GM12878 (cell line): ENCODE measurements around the gene BICD1. TPM values are rescaled to one million over a fixed set of nuclear protein-coding genes. Genes with fewer than 3 reads are reported as not detected.

Source experiments
- ATAC-seq: fragments of 200-7000 bp; cut with Tn5 transposase; 3 replicates; pipeline ENCODE4 v1.9.1; 2020; ENCODE audit warnings: mild to moderate bottlenecking, moderate library complexity
- BruUV-seq: library from RNA; stranded (reverse); fragments of 400-500 nt; replicated peaks from 2 replicates; lab custom pipeline; 2021; lab: Mats Ljungman, UMichigan
- CTCF ChIA-PET: fragments of 300-600 bp; sonication (Branson Sonifier 250); formaldehyde crosslinking; extraction: SDS; loops from one replicate; lab custom pipeline; 2021; ENCODE audit warnings: inconsistent platforms; lab: Yijun Ruan, JAX
- POLR2A ChIA-PET: fragments of 350-600 bp; formaldehyde crosslinking; extraction: SDS; loops from one replicate; lab custom pipeline; 2021; ENCODE audit warnings: inconsistent platforms; lab: Charles Lee
- RAD21 ChIA-PET: fragments of 300-600 bp; sonication (Branson Sonifier 250); formaldehyde crosslinking; loops from one replicate; lab custom pipeline; 2023; ENCODE audit warnings: antibody characterized with exemption; ENCODE audit not compliant: unreplicated experiment; lab: Charles Lee
- SMC1A ChIA-PET: fragments of 300-600 bp; sonication (Branson Sonifier 250); formaldehyde crosslinking; loops from one replicate; lab custom pipeline; 2023; ENCODE audit not compliant: unreplicated experiment, uncharacterized antibody; lab: Charles Lee
- DNase-seq: peaks from one replicate; pipeline ENCODE4 v3.0.0-alpha.2; 2011; ENCODE audit warnings: low read depth, low spot score
- FAIRE-seq: peaks from 3 replicates; lab custom pipeline; 2011; peaks lifted over from hg19 to GRCh38; lab: Jason Lieb, UNC
- H2AFZ ChIP-seq: 2 replicates; pipeline ENCODE4 v1.6.0; 2011; ENCODE audit warnings: low read depth, low read length, control low read depth; ENCODE audit not compliant: control insufficient read depth
- H3K27ac ChIP-seq: 2 replicates; pipeline ENCODE4 v1.5.1; 2011; ENCODE audit warnings: control low read depth; ENCODE audit not compliant: control insufficient read depth, insufficient read depth
- H3K27me3 ChIP-seq, 2 experiments: replicated peaks in 1 of 2; 2 replicates each; pipeline versions ENCODE4 v1.6.0 to v1.6.1; 2011; ENCODE audit warnings: low read length in 1 of 2; ENCODE audit not compliant: control insufficient read depth in 2 of 2, insufficient read depth in 2 of 2
- H3K36me3 ChIP-seq, 2 experiments: 2 replicates each; pipeline ENCODE4 v1.5.1; 2011; ENCODE audit warnings: low read length in 1 of 2; ENCODE audit not compliant: control insufficient read depth in 2 of 2, insufficient read depth in 2 of 2
- H3K4me1 ChIP-seq: 2 replicates; pipeline ENCODE4 v1.6.1; 2011; ENCODE audit warnings: mild to moderate bottlenecking, low read length, moderate library complexity, mixed read lengths; ENCODE audit not compliant: control insufficient read depth, insufficient read depth
- H3K4me2 ChIP-seq: 2 replicates; pipeline ENCODE4 v1.6.0; 2011; ENCODE audit warnings: control low read depth; ENCODE audit not compliant: control insufficient read depth, insufficient read depth
- H3K4me3 ChIP-seq: fragments of 200-600 bp; sonication (generic); 2 replicates; pipeline ENCODE4 v1.5.1; 2016
- H3K79me2 ChIP-seq: 2 replicates; pipeline ENCODE4 v1.6.0; 2011; ENCODE audit warnings: low read length; ENCODE audit not compliant: control insufficient read depth, insufficient read depth
- H3K9ac ChIP-seq: 2 replicates; pipeline ENCODE4 v1.8.0; 2011; ENCODE audit warnings: low read length, control low read depth, mixed read lengths; ENCODE audit not compliant: control insufficient read depth, insufficient read depth
- H3K9me3 ChIP-seq: replicated peaks from 3 replicates; pipeline ENCODE4 v1.5.1; 2011; ENCODE audit warnings: mild to moderate bottlenecking, low read length; ENCODE audit not compliant: control insufficient read depth, insufficient read depth
- H4K20me1 ChIP-seq: 2 replicates; pipeline ENCODE4 v1.6.0; 2011; ENCODE audit not compliant: control insufficient read depth, insufficient read depth
- BHLHE40 ChIP-seq, 2 experiments: fragments of 450-650 bp in 1 of 2; IDR thresholded peaks; 2 replicates each; pipeline ENCODE4 v1.6.1; 2011 to 2017; ENCODE audit warnings: low read depth in 2 of 2, borderline replicate concordance in 1 of 2, improper control_type of control experiment in 1 of 2, low read length in 1 of 2, mild to moderate bottlenecking in 1 of 2
- BMI1 ChIP-seq: fragments of 450-650 bp; IDR thresholded peaks from 2 replicates; pipeline ENCODE4 v1.6.1; 2016; ENCODE audit warnings: mild to moderate bottlenecking, moderate library complexity, borderline replicate concordance
- CHD2 ChIP-seq: IDR thresholded peaks from 2 replicates; pipeline ENCODE4 v1.6.1; 2011; ENCODE audit warnings: low read depth, low read length, improper control_type of control experiment, borderline replicate concordance
- RAD51 ChIP-seq: fragments of 450-650 bp; IDR thresholded peaks from 2 replicates; pipeline ENCODE4 v1.6.1; 2016; ENCODE audit warnings: moderate library complexity, mild to moderate bottlenecking, inconsistent platforms
- SKIL ChIP-seq: fragments of 450-650 bp; IDR thresholded peaks from 2 replicates; pipeline ENCODE4 v1.6.1; 2017; ENCODE audit warnings: mild to moderate bottlenecking, low read depth, inconsistent platforms; ENCODE audit not compliant: poor library complexity, severe bottlenecking
- TARDBP ChIP-seq: IDR thresholded peaks from 2 replicates; pipeline ENCODE4 v1.6.1; 2016; ENCODE audit warnings: borderline replicate concordance
- USF2 ChIP-seq: IDR thresholded peaks from 2 replicates; pipeline ENCODE4 v1.6.1; 2011; ENCODE audit warnings: low read depth, low read length, improper control_type of control experiment, borderline replicate concordance
- ZNF274 ChIP-seq: IDR thresholded peaks from one replicate; pipeline ENCODE4 v1.8.0; 2011; ENCODE audit not compliant: insufficient read length, insufficient read depth
- ZNF592 ChIP-seq: fragments of 450-650 bp; IDR thresholded peaks from 2 replicates; pipeline ENCODE4 v1.6.1; 2017; ENCODE audit warnings: mild to moderate bottlenecking, moderate library complexity
- WGBS: methylation state at CpG from one replicate; pipeline ENCODE4 v1.1.6; 2016; ENCODE audit warnings: low lambda C conversion rate; ENCODE audit not compliant: insufficient replicate concordance, insufficient coverage; ENCODE audit errors: missing lambda C conversion rate; 5-methylcytosine and 5-hydroxymethylcytosine counted together
- in situ Hi-C: fragments of 300-500 bp; cut with MboI; formaldehyde crosslinking; loops from 9 replicates; pipeline ENCODE4 v1.14.3; 2018; ENCODE audit warnings: mixed read lengths
- intact Hi-C: fragments of 100-400 bp; cut with micrococcal nuclease; formaldehyde crosslinking; loops from one replicate; pipeline ENCODE4 v1.14.2; 2022; ENCODE audit not compliant: unreplicated experiment
- polyA plus RNA-seq, 11 experiments: library from polyadenylated mRNA; depleted of rRNA in 4 of 11; unstranded in 6 of 11; stranded (reverse) in 5 of 11; fragments of >200 nt; fragmentation: Nextera tagmentation in 4 of 11; fragmentation: Illumina TruSeq in 1 of 11; extraction: Ambion mirVana in 4 of 11; extraction: Trizol in 1 of 11; gene quantifications; 1 replicate in 1 of 11; 2 replicates in 10 of 11; pipeline versions ENCODE4 v1.2.1 to v1.2.3, GENCODE V29; 2011 to 2016; ENCODE audit warnings: inconsistent platforms in 2 of 11, missing spikeins in 2 of 11, low read depth in 1 of 11
- total RNA-seq, 4 experiments: library from RNA; depleted of rRNA in 3 of 4; stranded (reverse); fragments of >200 nt in 3 of 4; fragmentation: Illumina TruSeq in 1 of 4; extraction: Trizol in 1 of 4; gene quantifications; 2 replicates each; pipeline versions ENCODE4 v1.2.1 to v1.2.3, GENCODE V29; 2013 to 2021
- TF ChIP-seq, protein P1 (sequence below): fragments of 450-650 bp; IDR thresholded peaks from 2 replicates; pipeline ENCODE4 v1.6.1; 2016; ENCODE audit warnings: mild to moderate bottlenecking, moderate library complexity, borderline replicate concordance

Gene BICD1
- total and polyA plus RNA-seq, 10 of the 15 experiments (the other 5 are each of a cell fraction or from before 2014, with no cell fraction given), result 4.7 to 32.5 (median 14.4) TPM

- TF ChIP-seq BMI1, result no peak
- no peak for TF ChIP-seq USF2
- TF ChIP-seq ZNF274, result no peak
Observed at GRCh38 chr12:32178341-32179010, 71.8 kb downstream of the BICD1 start (continued).

- RAD21 ChIA-PET, result no interaction called here
- SMC1A ChIA-PET, result interaction anchor here (1.1 kb wide), 1 partner anchor 45 kb away, joined by 3 read pairs; no protein-coding TSS in a partner anchor
- WGBS, result 67% methylated on average over 6 of the region's 6 CpGs
- DNase-seq (no peak), FAIRE-seq (no peak), ATAC-seq (no peak)
- Histone ChIP-seq H3K4me2 (no peak overlapping the region), H3K27ac (no peak overlapping the region), H2AFZ (no peak overlapping the region), H3K27me3 (no peaks in the 10 kb centered on the region), H3K9ac (no peak overlapping the region), H3K4me1 (no peaks in the 10 kb centered on the region), H4K20me1 (no peaks in the 10 kb centered on the region), H3K9me3 (no peaks in the 10 kb centered on the region), H3K36me3 (no peaks in the 10 kb centered on the region), H3K4me3 (no peak overlapping the region), H3K79me2 (no peaks in the 10 kb centered on the region)
- POLR2A ChIA-PET, result no interaction called here
- BruUV-seq, result no TSS peak
- in situ Hi-C loops (no loop called here), intact Hi-C loops (no loop called here)
- CTCF ChIA-PET, result no interaction called here
- TF ChIP-seq CHD2, result no peak
- TF ChIP-seq ZNF592, result no peak
- no peak for TF ChIP-seq TARDBP
- no peak for TF ChIP-seq SKIL
- TF ChIP-seq BHLHE40 (IDR thresholded peaks at IDR 0.05; ENCODE audit: borderline replicate concordance in 1 of 2, low read depth in 2 of 2, low read length in 1 of 2), result no peak
- TF ChIP-seq RAD51, result no peak
- TF ChIP-seq, protein P1, sequence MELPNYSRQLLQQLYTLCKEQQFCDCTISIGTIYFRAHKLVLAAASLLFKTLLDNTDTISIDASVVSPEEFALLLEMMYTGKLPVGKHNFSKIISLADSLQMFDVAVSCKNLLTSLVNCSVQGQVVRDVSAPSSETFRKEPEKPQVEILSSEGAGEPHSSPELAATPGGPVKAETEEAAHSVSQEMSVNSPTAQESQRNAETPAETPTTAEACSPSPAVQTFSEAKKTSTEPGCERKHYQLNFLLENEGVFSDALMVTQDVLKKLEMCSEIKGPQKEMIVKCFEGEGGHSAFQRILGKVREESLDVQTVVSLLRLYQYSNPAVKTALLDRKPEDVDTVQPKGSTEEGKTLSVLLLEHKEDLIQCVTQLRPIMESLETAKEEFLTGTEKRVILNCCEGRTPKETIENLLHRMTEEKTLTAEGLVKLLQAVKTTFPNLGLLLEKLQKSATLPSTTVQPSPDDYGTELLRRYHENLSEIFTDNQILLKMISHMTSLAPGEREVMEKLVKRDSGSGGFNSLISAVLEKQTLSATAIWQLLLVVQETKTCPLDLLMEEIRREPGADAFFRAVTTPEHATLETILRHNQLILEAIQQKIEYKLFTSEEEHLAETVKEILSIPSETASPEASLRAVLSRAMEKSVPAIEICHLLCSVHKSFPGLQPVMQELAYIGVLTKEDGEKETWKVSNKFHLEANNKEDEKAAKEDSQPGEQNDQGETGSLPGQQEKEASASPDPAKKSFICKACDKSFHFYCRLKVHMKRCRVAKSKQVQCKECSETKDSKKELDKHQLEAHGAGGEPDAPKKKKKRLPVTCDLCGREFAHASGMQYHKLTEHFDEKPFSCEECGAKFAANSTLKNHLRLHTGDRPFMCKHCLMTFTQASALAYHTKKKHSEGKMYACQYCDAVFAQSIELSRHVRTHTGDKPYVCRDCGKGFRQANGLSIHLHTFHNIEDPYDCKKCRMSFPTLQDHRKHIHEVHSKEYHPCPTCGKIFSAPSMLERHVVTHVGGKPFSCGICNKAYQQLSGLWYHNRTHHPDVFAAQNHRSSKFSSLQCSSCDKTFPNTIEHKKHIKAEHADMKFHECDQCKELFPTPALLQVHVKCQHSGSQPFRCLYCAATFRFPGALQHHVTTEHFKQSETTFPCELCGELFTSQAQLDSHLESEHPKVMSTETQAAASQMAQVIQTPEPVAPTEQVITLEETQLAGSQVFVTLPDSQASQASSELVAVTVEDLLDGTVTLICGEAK, result no peak
Observed at GRCh38 chr12:32179011-32179395, 72.4 kb downstream of the BICD1 start.
